ENCODE results near the gene RCAN2. TPM values are rescaled to one million over a fixed set of nuclear protein-coding genes. Genes with fewer than 3 reads are reported as not detected.

The RCAN2 gene
- total and polyA plus RNA-seq, 2 donors (not counting 3 experiments of a cell fraction or from before 2014, with no cell fraction given), result 0.07 to 0.33 TPM

- BruUV-seq (replicated peaks), result no TSS peak
- intact Hi-C loops (cut with micrococcal nuclease) (no loop called here), dilution Hi-C loops (cut with MboI; ENCODE audit: extremely low pct_ligation_motif_present, low sequenced_read_pairs) (no loop called here)
- Histone ChIP-seq H3K4me3 (replicated peaks in 1 of 3; ENCODE audit: insufficient read depth in 1 of 3, low read depth in 1 of 3, low read length in 3 of 3) (no peak overlapping the region), H3K9ac (replicated peaks; ENCODE audit: extremely low read depth, insufficient read depth, low read length) (no peak overlapping the region), H3K9me3 (replicated peaks; ENCODE audit: control insufficient read depth, insufficient read depth, low read length) (no peaks in the 10 kb centered on the region), H2AFZ (ENCODE audit: low read depth, low read length) (no peak overlapping the region), H3K27me3 (ENCODE audit: control insufficient read depth in 2 of 2, insufficient read depth in 2 of 2, low read length in 2 of 2) (no peaks in the 10 kb centered on the region), H3K27ac (ENCODE audit: insufficient read depth, low read depth, low read length) (no peak overlapping the region), H3K79me2 (ENCODE audit: control insufficient read depth, insufficient read depth, low read length) (no peaks in the 10 kb centered on the region), H3K4me2 (ENCODE audit: insufficient read depth, low read length) (no peak overlapping the region), H3K36me3 (ENCODE audit: control insufficient read depth in 2 of 2, extremely low read depth in 1 of 2, insufficient read depth in 2 of 2, low read length in 2 of 2) (no peaks in the 10 kb centered on the region), H4K20me1 (replicated peaks; ENCODE audit: control insufficient read depth, extremely low read depth, insufficient read depth, low read length) (no peaks in the 10 kb centered on the region), H3K9me1 (replicated peaks; ENCODE audit: control insufficient read depth, extremely low read depth, insufficient read depth, low read length) (no peaks in the 10 kb centered on the region), H3K4me1 (ENCODE audit: control insufficient read depth, extremely low read depth, insufficient read depth, low read length) (no peaks in the 10 kb centered on the region)
- ChIA-PET CTCF (no interaction called here), POLR2A (no interaction called here)
- TF ChIP-seq FOS (IDR thresholded peaks at IDR 0.05; ENCODE audit: borderline replicate concordance, insufficient read depth, low read length) (no peak), JUN (IDR thresholded peaks at IDR 0.05; ENCODE audit: borderline replicate concordance, insufficient read depth, insufficient read length, low read depth) (no peak), MAX (IDR thresholded peaks at IDR 0.05; ENCODE audit: insufficient read depth, insufficient read length) (no peak), POLR2A (IDR thresholded peaks at IDR 0.05; ENCODE audit: low read depth, low read length) (no peak), MYC (IDR thresholded peaks at IDR 0.05; ENCODE audit: low read depth, low read length) (no peak), CTCF (IDR thresholded peaks at IDR 0.05; ENCODE audit: extremely low read depth in 1 of 2, insufficient read depth in 1 of 2, low read depth in 1 of 2, low read length in 2 of 2) (no peak), GATA2 (IDR thresholded peaks at IDR 0.05; ENCODE audit: insufficient read depth, insufficient read length, low read depth, low read length) (no peak), EZH2 (IDR thresholded peaks at IDR 0.05; ENCODE audit: borderline replicate concordance, low read depth, low read length, severe bottlenecking) (no peak), POLR2AphosphoS5 (IDR thresholded peaks at IDR 0.05; ENCODE audit: insufficient read depth, low read depth, low read length) (no peak)
- DNase-seq (ENCODE audit: low read depth, low spot score), result no peak
- FAIRE-seq, result no peak
Measured at GRCh38 chr6:46352541-46353268, 138.5 kb downstream of the RCAN2 start.
